T-helper 2 cell treated with Interferon-gamma antibody and Interleukin-4, amounts not matched to agents 5 μg/mL and 100 μg/mL, for 36 hours (primary cell): ENCODE data around the gene APOC4.
A peak's percentile ranks its signal among the peaks of the same experiment; 100 is the strongest.
"Not testable (repeated sequence)": the region's sequence is repeated elsewhere in the genome, so short reads cannot be mapped to it uniquely, and the experiment has no call there.

Experiments used
- DNase-seq: peaks from one replicate; pipeline ENCODE4 v3.0.0; 2021; ENCODE audit warnings: low spot score
- H3K27ac Mint-ChIP-seq: one replicate; pipeline ENCODE4 v1.8.0; 2021; ENCODE audit warnings: mild to moderate bottlenecking, mixed read lengths
- H3K27me3 Mint-ChIP-seq: one replicate; pipeline ENCODE4 v1.8.0; 2021; ENCODE audit warnings: low read depth, mixed read lengths
- H3K36me3 Mint-ChIP-seq: one replicate; pipeline ENCODE4 v1.8.0; 2021; ENCODE audit warnings: low read depth, mixed read lengths
- H3K4me1 Mint-ChIP-seq: one replicate; pipeline ENCODE4 v1.8.0; 2021; ENCODE audit warnings: low read depth, mixed read lengths
- H3K4me3 Mint-ChIP-seq: one replicate; pipeline ENCODE4 v1.8.0; 2022; ENCODE audit warnings: mild to moderate bottlenecking, moderate library complexity, mixed read lengths
- H3K9me3 Mint-ChIP-seq: one replicate; pipeline ENCODE4 v1.8.0; 2021; ENCODE audit warnings: mixed read lengths

Gene APOC4

DNA sequence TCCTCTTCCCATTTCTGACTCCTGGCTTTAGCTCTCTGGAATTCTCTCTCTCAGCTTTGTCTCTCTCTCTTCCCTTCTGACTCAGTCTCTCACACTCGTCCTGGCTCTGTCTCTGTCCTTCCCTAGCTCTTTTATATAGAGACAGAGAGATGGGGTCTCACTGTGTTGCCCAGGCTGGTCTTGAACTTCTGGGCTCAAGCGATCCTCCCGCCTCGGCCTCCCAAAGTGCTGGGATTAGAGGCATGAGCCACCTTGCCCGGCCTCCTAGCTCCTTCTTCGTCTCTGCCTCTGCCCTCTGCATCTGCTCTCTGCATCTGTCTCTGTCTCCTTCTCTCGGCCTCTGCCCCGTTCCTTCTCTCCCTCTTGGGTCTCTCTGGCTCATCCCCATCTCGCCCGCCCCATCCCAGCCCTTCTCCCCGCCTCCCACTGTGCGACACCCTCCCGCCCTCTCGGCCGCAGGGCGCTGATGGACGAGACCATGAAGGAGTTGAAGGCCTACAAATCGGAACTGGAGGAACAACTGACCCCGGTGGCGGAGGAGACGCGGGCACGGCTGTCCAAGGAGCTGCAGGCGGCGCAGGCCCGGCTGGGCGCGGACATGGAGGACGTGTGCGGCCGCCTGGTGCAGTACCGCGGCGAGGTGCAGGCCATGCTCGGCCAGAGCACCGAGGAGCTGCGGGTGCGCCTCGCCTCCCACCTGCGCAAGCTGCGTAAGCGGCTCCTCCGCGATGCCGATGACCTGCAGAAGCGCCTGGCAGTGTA is 33.8 kb upstream of the APOC4 start:
- peaks cover 9% of the 10 kb centered on the region for H3K4me1 Mint-ChIP-seq
- H3K27ac Mint-ChIP-seq: peak overlapping the region; percentile 52
- peaks cover 3% of the 10 kb centered on the region for H3K36me3 Mint-ChIP-seq
- DNase-seq: no peak
- H3K4me3 Mint-ChIP-seq: no peak overlapping the region
- H3K27me3 Mint-ChIP-seq: peaks cover 22% of the 10 kb centered on the region
- H3K9me3 Mint-ChIP-seq: no peaks in the 10 kb centered on the region

DNA sequence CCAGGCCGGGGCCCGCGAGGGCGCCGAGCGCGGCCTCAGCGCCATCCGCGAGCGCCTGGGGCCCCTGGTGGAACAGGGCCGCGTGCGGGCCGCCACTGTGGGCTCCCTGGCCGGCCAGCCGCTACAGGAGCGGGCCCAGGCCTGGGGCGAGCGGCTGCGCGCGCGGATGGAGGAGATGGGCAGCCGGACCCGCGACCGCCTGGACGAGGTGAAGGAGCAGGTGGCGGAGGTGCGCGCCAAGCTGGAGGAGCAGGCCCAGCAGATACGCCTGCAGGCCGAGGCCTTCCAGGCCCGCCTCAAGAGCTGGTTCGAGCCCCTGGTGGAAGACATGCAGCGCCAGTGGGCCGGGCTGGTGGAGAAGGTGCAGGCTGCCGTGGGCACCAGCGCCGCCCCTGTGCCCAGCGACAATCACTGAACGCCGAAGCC is 33.2 kb upstream of the APOC4 start:
- Mint-ChIP-seq H3K4me1 (peaks cover 11% of the 10 kb centered on the region), H3K27ac (no peak overlapping the region), H3K4me3 (no peak overlapping the region), H3K27me3 (peaks cover 26% of the 10 kb centered on the region), H3K9me3 (no peaks in the 10 kb centered on the region), H3K36me3 (no peaks in the 10 kb centered on the region)
- DNase-seq: no peak

DNA sequence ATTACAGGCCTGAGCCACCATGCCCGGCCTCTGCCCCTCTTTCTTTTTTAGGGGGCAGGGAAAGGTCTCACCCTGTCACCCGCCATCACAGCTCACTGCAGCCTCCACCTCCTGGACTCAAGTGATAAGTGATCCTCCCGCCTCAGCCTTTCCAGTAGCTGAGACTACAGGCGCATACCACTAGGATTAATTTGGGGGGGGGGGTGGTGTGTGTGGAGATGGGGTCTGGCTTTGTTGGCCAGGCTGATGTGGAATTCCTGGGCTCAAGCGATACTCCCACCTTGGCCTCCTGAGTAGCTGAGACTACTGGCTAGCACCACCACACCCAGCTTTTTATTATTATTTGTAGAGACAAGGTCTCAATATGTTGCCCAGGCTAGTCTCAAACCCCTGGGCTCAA is 32.3 kb upstream of the APOC4 start:
- peaks cover 30% of the 10 kb centered on the region for H3K27me3 Mint-ChIP-seq
- no peak overlapping the region for H3K27ac Mint-ChIP-seq
- H3K4me3 Mint-ChIP-seq: no peak overlapping the region
- peaks cover 19% of the 10 kb centered on the region for H3K4me1 Mint-ChIP-seq
- H3K9me3 Mint-ChIP-seq: no peaks in the 10 kb centered on the region
- H3K36me3 Mint-ChIP-seq: no peaks in the 10 kb centered on the region
- no peak for DNase-seq

DNA sequence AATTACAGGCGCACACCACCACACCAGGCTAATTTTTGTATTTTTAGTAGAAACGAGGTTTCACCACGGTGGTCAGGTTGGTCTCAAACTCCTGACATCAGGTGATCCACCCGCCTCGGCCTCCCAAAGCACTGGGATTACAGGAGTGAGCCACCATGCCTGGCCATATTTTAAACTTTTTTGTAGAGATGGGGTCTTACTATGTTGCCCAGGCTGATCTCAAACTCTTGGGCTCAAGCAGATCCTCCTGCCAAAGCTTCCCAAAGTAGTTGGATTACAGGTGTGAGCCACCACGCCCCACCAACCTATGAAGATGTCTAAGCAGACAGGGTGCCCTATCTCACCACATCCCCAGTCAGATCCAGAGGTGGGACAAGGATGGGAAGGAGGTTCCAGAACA is 30.1 kb upstream of the APOC4 start:
- H3K4me1 Mint-ChIP-seq: peaks cover 17% of the 10 kb centered on the region
- H3K9me3 Mint-ChIP-seq, H3K27ac Mint-ChIP-seq, H3K4me3 Mint-ChIP-seq, DNase-seq, H3K36me3 Mint-ChIP-seq: not testable (repeated sequence)
- peaks cover 18% of the 10 kb centered on the region for H3K27me3 Mint-ChIP-seq

DNA sequence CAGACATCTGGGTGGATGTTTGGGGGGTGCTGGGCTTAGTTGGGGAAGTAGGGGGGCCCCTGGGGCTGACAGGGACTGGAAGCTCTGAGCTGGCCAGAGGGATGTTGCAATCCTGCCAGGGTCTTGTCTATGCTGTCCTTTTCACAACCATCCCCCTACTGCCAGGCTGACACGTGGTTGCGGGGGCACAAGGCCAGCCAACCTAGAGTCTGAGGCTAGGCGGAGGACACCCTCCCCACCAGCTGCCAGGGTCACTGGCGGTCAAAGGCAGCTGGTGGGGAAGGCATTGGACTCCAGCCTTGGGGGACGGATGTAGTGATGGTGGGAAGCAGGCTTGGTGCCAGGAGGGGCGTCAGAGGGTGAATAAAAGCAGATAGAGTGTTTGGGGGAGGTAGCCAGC is 29.2 kb upstream of the APOC4 start:
- Mint-ChIP-seq H3K36me3 (no peaks in the 10 kb centered on the region), H3K27ac (no peak overlapping the region), H3K27me3 (peaks cover 17% of the 10 kb centered on the region), H3K4me1 (peaks cover 17% of the 10 kb centered on the region), H3K4me3 (no peak overlapping the region), H3K9me3 (no peaks in the 10 kb centered on the region)
- DNase-seq: no peak

DNA sequence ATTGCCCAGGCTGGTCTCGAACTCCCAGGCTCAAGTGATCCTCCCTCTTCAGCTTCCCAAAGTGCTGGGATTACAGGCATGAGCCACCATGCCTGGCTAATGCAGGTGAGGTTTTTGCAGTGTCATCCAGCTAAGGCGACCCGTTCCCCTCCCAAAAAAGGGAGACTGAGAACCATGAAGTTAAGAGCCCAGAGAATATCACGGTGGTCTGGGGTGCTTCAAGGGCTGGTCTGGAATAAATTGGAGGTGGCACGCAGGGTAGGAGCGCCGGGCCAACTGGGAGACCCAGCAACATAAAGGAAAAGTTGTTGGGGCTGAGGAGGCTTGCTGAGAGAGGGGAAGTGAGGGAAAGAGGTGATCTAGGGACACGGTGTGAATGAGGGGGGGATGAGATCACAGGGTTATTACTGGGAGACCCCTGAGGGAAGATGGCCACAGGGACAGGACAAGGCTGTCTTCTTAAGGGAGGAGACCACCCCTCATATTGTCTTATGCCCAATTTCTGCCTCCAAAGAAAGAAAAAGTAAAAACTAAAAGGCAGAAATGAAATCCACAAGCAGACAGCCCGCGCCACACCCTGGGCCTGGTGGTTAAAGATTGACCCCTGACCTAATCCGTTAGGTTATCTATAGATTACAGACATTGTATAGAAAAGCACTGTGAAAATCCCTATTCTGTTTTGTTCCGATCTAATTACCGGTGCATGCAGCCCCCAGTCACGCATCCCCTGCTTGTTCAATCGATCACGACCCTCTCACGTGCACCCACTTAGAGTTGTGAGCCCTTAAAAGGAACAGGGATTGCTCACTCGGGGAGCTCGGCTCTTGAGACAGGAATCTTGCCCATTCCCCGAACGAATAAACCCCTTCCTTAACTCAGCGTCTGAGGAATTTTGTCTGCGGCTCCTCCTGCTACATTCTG is 28.3 kb upstream of the APOC4 start:
- DNase-seq, H3K9me3 Mint-ChIP-seq, H3K36me3 Mint-ChIP-seq: not testable (repeated sequence)
- peak overlapping the region; percentile 90 for H3K27ac Mint-ChIP-seq
- H3K4me3 Mint-ChIP-seq: peak overlapping the region; percentile 97
- H3K27me3 Mint-ChIP-seq: peaks cover 17% of the 10 kb centered on the region
- peaks cover 17% of the 10 kb centered on the region for H3K4me1 Mint-ChIP-seq

DNA sequence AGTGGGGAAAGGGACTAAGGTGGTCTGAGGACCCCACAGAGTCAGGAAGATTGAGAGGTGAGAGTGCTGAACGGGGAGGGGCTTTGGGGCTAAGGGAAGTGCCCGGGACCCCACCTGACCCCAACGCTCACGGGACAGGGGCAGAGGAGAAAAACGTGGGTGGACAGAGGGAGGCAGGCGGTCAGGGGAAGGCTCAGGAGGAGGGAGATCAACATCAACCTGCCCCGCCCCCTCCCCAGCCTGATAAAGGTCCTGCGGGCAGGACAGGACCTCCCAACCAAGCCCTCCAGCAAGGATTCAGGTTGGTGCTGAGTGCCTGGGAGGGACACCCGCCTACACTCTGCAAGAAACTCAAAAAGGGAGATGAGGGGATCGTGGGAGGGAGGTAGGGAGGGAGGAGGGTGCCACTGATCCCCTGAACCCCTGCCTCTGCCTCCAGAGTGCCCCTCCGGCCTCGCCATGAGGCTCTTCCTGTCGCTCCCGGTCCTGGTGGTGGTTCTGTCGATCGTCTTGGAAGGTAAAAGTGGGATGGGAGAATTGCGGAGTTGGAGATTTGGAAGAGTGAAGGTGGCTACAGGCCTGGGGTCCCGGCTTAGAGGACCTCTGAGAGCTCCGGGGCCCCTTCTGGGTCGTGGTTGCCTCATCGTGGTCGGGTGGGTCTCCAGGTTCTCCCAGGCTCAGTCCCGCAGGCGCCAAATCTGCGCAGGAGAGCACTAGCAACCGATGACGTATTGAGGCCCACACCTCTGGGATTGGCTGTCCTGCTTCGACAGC is 27.4 kb upstream of the APOC4 start, which contains the start of gene APOC1:
APOC1 (plus strand) TSS at position 176 of the 774 bp plus-strand sequence; CDS start at position 460, 284 bp downstream.
- peaks cover 17% of the 10 kb centered on the region for H3K27me3 Mint-ChIP-seq
- H3K36me3 Mint-ChIP-seq, H3K9me3 Mint-ChIP-seq: not testable (repeated sequence)
- DNase-seq: peak; percentile 81
- peaks cover 17% of the 10 kb centered on the region for H3K4me1 Mint-ChIP-seq
- peak within 1 kb of the TSS; percentile 97 for H3K4me3 Mint-ChIP-seq
- peak within 1 kb of the TSS; percentile 90 for H3K27ac Mint-ChIP-seq

DNA sequence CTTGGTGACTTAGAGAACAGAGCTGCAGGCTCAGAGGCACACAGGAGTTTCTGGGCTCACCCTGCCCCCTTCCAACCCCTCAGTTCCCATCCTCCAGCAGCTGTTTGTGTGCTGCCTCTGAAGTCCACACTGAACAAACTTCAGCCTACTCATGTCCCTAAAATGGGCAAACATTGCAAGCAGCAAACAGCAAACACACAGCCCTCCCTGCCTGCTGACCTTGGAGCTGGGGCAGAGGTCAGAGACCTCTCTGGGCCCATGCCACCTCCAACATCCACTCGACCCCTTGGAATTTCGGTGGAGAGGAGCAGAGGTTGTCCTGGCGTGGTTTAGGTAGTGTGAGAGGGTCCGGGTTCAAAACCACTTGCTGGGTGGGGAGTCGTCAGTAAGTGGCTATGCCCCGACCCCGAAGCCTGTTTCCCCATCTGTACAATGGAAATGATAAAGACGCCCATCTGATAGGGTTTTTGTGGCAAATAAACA is 17.8 kb upstream of the APOC4 start:
- no peaks in the 10 kb centered on the region for H3K9me3 Mint-ChIP-seq
- no peak overlapping the region for H3K27ac Mint-ChIP-seq
- H3K4me1 Mint-ChIP-seq: no peaks in the 10 kb centered on the region
- DNase-seq: no peak
- peaks cover 14% of the 10 kb centered on the region for H3K27me3 Mint-ChIP-seq
- no peak overlapping the region for H3K4me3 Mint-ChIP-seq
- no peaks in the 10 kb centered on the region for H3K36me3 Mint-ChIP-seq

DNA sequence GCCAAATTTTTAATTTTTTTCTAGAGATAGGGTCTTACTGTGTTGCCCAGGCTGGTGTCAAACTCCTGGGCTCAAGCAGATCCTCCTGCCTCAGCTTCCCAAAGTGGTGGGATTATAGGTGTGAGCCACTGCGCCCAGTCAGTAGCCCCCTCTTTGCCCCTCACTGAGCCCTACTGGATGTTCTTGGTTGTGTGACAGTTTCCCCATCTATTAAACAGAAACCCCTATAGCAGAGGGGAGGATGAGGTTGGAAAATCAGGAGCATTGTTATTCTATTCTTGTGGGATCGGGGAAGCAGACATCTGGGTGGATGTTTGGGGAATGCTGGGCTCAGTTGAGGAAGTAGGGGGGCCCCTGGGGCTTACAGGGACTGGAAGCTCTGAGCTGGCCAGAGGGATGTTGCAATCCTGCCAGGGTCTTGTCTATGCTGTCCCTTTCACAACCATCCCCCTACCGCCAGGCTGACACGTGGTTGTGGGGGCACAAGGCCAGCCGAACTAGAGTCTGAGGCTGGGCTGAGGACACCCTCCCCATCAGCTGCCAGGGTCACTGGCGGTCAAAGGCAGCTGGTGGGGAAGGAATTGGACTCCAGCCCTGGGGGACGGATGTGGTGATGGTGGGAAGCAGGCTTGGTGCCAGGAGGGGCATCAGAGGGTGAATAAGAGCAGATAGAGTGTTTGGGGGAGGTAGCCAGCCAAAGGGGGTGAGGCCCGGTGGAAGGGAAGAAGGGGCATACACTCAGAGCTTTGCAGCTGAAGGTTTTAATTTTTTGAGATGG is 16.7 kb upstream of the APOC4 start:
- Mint-ChIP-seq H3K4me1 (no peaks in the 10 kb centered on the region), H3K9me3 (no peaks in the 10 kb centered on the region), H3K27ac (no peak overlapping the region), H3K36me3 (no peaks in the 10 kb centered on the region), H3K4me3 (no peak overlapping the region), H3K27me3 (peaks cover 14% of the 10 kb centered on the region)
- DNase-seq: no peak

DNA sequence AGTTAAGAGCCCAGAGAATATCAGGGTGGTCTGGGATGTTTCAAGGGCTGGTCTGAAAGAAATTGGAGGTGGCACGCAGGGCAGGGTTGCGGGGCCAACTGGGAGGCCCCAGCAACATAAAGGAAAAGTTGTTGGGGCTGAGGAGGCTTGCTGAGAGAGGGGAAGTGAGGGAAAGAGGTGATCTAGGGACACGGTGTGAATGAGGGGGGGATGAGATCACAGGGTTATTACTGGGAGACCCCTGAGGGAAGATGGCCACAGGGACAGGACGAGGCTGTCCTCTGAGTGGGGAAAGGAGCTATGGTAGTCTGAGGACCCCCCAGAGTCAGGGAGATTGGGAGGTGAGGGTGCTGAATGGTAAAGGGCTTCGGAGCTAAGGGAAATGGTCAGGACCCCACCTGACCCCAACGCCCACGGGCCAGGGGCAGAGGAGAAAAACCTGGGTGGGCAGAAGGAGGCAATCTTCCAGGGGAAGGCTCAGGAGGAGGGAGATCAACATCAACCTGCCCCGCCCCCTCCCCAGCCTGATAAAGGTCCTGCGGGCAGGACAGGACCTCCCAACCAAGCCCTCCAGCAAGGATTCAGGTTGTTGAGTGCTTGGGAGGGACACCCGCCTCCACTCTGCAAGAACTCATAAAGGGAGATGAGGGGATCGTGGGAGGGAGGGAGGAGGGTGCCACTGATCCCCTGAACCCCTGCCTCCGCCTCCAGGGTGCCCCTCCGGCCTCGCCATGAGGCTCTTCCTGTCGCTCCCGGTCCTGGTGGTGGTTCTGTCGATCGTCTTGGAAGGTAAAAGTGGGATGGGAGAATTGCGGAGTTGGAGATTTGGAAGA is 15.6 kb upstream of the APOC4 start:
- not testable (repeated sequence) for H3K4me1 Mint-ChIP-seq, H3K36me3 Mint-ChIP-seq, H3K27ac Mint-ChIP-seq, H3K9me3 Mint-ChIP-seq, DNase-seq
- Mint-ChIP-seq H3K4me3 (peak overlapping the region; percentile 72), H3K27me3 (peaks cover 14% of the 10 kb centered on the region)

DNA sequence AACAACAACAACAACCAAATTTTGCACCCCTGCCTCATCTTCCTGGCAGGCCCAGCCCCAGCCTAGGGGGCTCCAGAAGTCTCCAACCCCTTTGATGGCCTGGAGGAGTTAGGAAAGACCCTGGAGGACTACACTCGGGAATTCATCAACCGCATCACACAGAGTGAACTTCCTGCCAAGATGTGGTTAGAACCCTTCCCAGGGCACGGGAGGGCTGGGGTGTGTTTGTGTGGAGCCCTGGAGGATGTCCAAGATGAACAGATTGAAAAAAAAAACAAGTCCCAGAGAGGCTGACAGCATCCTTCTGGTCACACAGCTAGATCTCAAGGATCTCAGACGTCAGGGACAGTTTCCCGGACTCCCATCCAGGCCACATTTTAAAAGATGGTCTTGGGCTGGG is 14.3 kb upstream of the APOC4 start:
- Mint-ChIP-seq H3K9me3 (no peaks in the 10 kb centered on the region), H3K36me3 (no peaks in the 10 kb centered on the region), H3K27me3 (peaks cover 14% of the 10 kb centered on the region), H3K4me1 (no peaks in the 10 kb centered on the region), H3K4me3 (no peak overlapping the region), H3K27ac (no peak overlapping the region)
- no peak for DNase-seq

DNA sequence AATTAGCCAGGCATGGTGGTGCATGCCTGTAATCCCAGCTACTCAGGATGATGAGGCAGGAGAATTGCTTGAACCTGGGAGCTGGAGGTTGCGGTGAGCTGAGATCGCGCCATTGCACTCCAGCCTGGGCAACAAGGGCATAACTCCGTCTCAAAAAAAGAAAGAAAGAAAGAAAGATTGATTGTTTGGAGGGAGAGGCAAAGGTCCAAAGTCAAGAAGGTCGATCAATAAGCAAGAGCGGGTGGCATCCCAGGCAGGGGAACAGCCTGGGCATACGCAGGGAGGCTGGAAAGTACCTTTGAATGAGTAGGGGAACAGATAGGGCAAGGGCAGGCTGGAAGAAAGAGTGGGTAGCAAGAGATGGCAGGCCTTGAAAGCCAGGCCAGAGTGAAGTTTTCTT is 11.9 kb upstream of the APOC4 start:
- Mint-ChIP-seq H3K9me3 (no peaks in the 10 kb centered on the region), H3K4me1 (no peaks in the 10 kb centered on the region), H3K27ac (no peak overlapping the region), H3K4me3 (no peak overlapping the region), H3K36me3 (no peaks in the 10 kb centered on the region), H3K27me3 (peaks cover 13% of the 10 kb centered on the region)
- DNase-seq: no peak
